ENCODE results near the gene MATK.

MATK gene

DNA sequence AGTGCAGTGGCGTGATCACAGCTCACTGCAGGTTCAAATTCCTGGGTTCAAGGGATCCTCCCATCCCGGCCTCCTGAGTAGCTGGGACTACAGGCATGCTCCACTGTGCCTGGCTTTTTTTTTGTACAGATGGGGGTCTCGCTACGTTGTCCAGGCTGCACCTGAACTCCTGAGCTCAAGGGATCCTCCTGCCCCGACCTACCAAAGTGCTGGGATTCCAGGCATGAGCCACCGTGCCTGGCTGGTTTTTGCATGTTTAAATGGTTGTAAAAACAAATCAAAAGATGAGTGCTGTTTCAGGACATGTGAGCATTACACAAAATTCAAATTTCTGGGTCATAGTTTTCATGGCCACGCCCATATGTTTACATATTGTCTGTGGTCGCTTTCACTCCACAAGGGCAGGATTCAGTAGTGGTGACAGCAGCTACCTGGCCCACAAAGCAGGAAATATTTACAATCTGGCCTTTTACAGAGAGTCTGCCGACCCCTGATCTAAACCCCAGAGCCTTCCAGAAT lies 5.3 kb downstream of the MATK start:
- no peak overlapping the region for H3K4me3 ChIP-seq (ENCODE audit: low read depth, low read length)
- TF ChIP-seq, protein P1, sequence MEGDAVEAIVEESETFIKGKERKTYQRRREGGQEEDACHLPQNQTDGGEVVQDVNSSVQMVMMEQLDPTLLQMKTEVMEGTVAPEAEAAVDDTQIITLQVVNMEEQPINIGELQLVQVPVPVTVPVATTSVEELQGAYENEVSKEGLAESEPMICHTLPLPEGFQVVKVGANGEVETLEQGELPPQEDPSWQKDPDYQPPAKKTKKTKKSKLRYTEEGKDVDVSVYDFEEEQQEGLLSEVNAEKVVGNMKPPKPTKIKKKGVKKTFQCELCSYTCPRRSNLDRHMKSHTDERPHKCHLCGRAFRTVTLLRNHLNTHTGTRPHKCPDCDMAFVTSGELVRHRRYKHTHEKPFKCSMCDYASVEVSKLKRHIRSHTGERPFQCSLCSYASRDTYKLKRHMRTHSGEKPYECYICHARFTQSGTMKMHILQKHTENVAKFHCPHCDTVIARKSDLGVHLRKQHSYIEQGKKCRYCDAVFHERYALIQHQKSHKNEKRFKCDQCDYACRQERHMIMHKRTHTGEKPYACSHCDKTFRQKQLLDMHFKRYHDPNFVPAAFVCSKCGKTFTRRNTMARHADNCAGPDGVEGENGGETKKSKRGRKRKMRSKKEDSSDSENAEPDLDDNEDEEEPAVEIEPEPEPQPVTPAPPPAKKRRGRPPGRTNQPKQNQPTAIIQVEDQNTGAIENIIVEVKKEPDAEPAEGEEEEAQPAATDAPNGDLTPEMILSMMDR (conservative IDR thresholded peaks at IDR 0.05; ENCODE audit: low read depth, low read length): no peak
- DNase-seq (ENCODE audit: low read depth): no peak

DNA sequence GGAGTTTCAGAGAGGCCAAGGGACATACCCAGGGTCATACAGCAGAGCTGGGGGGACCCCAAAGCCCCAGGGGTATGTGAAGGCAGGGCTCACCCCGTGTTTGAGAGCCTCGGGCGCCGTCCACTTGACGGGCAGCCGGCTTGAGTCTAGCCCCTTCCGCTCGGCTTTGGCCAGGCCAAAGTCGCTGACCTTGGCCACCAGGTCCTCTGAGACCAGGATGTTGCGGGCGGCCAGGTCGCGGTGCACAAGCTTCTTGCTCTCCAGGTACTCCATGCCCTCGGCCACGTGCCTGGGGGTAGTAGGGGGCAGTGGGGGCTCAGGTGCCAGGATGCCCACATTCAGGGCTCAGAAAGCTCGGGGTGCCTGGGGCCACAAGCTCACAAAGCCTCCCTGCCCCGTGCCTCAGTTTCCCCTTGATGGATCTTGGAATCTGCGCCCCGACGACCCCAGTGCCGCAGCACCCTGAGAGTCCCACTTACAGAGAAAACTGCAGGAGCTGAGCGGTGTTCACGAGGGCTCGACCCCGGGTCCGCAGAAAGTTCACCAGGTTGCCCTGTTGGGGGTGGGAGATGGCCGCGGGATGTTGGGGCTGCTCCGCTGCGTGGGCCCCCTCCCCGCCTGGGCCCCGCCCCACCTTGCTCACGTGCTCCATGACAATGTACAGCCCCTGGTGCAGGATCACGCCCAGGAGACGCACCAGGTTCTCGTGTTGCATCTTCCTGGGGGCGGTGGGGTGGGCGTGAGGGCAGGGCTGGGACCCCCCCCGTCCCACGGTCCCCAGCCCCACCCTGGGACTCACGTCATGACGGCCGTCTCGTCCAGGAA lies 7.1 kb downstream of the MATK start:
- no peak overlapping the region for H3K4me3 ChIP-seq (ENCODE audit: low read depth, low read length)
- no peak for DNase-seq (ENCODE audit: low read depth)
- TF ChIP-seq, protein P1 (conservative IDR thresholded peaks at IDR 0.05; ENCODE audit: low read depth, low read length): no peak

DNA sequence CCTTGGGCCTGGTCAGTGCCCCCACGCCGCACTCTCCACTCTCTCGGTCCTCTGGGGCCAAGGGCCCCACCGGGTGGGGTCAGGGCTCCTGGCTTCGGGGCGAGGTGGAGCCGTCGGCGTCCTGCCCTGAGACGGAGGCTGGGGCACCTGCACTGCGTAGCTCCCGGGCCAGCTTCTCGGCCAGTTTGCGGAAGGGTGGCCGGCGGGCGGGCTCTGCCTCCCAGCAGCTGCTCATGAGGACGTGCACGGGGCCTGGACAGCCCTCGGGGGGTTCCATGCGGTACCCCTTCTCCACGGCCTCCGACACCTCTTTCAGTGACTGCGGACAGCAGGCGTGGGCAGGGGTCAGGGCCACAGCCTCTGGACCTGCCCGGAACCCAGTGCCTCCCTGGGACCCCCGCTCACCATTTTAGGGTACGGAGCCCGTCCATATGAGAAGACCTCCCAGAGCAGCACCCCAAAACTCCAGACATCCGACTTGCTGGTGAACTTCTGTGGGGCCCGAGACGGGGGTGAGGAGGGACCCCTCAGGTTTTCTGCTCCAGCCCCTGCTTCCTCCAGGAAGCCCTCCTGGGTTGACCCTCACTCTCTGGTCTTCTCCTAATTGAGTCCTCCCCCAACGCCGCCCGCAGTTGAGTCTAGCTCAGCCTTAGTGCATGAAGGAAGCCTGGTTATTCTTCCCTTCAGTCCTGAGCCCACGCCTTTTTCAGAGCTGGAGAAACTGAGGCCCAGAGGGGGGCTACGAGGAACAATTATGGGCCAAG lies 7.9 kb downstream of the MATK start:
- H3K4me3 ChIP-seq (ENCODE audit: low read depth, low read length): no peak overlapping the region
- DNase-seq (ENCODE audit: low read depth): no peak
- TF ChIP-seq, protein P1 (conservative IDR thresholded peaks at IDR 0.05; ENCODE audit: low read depth, low read length): no peak

DNA sequence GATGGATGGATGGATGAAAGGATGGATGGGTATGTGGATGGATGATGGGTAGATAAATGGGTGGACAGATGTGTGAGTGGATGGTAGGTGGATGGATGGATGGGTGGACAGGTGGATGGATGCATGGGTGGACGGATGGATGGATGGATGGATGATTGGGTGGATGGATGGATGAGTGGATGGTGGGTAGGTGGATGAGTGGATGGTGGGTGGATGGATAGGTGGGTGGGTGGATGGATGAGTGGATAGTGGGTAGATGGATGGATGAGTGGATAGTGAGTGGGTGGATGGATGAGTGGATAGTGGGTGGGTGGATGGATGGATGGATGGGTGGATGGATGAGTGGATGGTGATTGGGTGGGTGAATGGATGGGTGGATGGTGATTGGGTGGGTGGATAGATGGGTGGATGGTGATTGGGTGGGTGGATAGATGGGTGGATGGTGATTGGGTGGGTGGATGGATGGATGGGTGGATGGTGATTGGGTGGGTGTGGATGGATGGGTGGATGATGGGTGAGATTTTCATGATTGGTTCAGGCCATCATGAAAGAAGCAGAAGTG lies 9.6 kb downstream of the MATK start:
- TF ChIP-seq, protein P1 (conservative IDR thresholded peaks at IDR 0.05; ENCODE audit: low read depth, low read length): no peak
- DNase-seq (ENCODE audit: low read depth): no peak
- no peak overlapping the region for H3K4me3 ChIP-seq (ENCODE audit: low read depth, low read length)

DNA sequence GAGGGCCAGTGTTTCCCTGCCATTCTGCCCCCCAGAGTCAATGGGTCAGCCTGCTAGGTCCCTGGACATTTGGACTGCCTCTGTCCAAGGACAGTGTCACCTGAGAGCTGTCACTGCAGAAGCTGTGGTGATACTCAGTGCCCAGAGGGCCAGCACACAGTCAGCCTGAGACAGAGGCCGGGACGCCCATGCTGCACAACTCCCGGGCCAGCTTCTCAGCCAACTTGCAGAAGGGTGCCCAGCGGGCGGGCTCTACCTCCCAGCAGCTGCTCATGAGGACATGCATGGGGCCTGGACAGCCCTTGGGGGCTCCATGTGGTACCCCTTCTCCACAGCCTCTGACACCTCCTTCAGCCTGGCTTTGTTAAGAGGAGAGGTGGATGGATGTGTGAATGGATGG lies 10.3 kb downstream of the MATK start:
- TF ChIP-seq, protein P1 (conservative IDR thresholded peaks at IDR 0.05; ENCODE audit: low read depth, low read length): no peak
- no peak for DNase-seq (ENCODE audit: low read depth)
- no peak overlapping the region for H3K4me3 ChIP-seq (ENCODE audit: low read depth, low read length)

DNA sequence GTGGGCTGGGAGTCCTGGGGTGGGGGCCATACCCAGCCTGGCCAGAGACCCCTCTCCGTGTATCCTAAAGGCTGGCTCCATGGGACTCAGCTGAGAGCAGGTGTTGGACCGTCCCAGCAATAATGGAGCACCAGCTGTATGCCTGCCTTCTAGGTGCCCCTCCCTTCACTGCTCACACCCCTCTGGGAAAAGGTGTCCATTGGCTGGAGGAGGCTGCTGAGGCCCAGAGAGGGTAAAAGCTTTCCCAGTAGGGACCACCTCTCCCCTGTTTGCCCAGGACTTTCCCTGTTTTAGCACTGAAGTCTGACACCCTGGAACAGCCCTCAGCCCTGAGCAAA lies 10.8 kb downstream of the MATK start:
- no peak for DNase-seq (ENCODE audit: low read depth)
- no peak overlapping the region for H3K4me3 ChIP-seq (ENCODE audit: low read depth, low read length)
- TF ChIP-seq, protein P1 (conservative IDR thresholded peaks at IDR 0.05; ENCODE audit: low read depth, low read length): no peak

Data from choroid plexus epithelial cell (primary cell).